COLO829 (cell line): ENCODE results near the gene BTBD10.
A peak's percentile ranks its signal among the peaks of the same experiment; 100 is the strongest.
"Not testable (repeated sequence)": the region's sequence is repeated elsewhere in the genome, so short reads cannot be mapped to it uniquely, and the experiment has no call there.

ENCODE experiments used
- DNase-seq: peaks from one replicate; pipeline ENCODE4 v3.0.0; 2012; ENCODE audit warnings: low spot score

Gene BTBD10

GRCh38 chr11:13440100-13440855 is 22.7 kb downstream of the BTBD10 start:
- peak; percentile 61 for DNase-seq

- DNase-seq: no peak
Measured at GRCh38 chr11:13438291-13438690, 24.7 kb downstream of the BTBD10 start.

GRCh38 chr11:13436836-13437235 is 26.2 kb downstream of the BTBD10 start:
- not testable (repeated sequence) for DNase-seq

- no peak for DNase-seq
Measured at GRCh38 chr11:13434247-13435205, 28.5 kb downstream of the BTBD10 start.

- no peak for DNase-seq
Measured at GRCh38 chr11:13433437-13433836, 29.6 kb downstream of the BTBD10 start.

GRCh38 chr11:13429836-13430235 is 33.2 kb downstream of the BTBD10 start:
- no peak for DNase-seq

GRCh38 chr11:13429288-13429687 is 33.7 kb downstream of the BTBD10 start:
- DNase-seq: no peak

- DNase-seq: no peak
Measured at GRCh38 chr11:13427440-13427839, 35.6 kb downstream of the BTBD10 start.

GRCh38 chr11:13423372-13423771 is 39.6 kb downstream of the BTBD10 start:
- DNase-seq: no peak

- no peak for DNase-seq
Measured at GRCh38 chr11:13421561-13421960, 41.5 kb downstream of the BTBD10 start.

GRCh38 chr11:13415201-13415600 is 47.8 kb downstream of the BTBD10 start:
- no peak for DNase-seq

GRCh38 chr11:13405220-13405619 is 57.8 kb downstream of the BTBD10 start:
- DNase-seq: no peak

- not testable (repeated sequence) for DNase-seq
Measured at GRCh38 chr11:13398335-13398734, 64.7 kb downstream of the BTBD10 start.

GRCh38 chr11:13391217-13391616 is 71.8 kb downstream of the BTBD10 start:
- DNase-seq: no peak

- no peak for DNase-seq
Measured at GRCh38 chr11:13388741-13389140, 74.3 kb downstream of the BTBD10 start.

- DNase-seq: no peak
Measured at GRCh38 chr11:13386567-13386966, 76.5 kb downstream of the BTBD10 start.

- peak; percentile 44 for DNase-seq
Measured at GRCh38 chr11:13384908-13385640, 77.9 kb downstream of the BTBD10 start.

GRCh38 chr11:13382751-13383150 is 80.3 kb downstream of the BTBD10 start:
- no peak for DNase-seq

- DNase-seq: no peak
Measured at GRCh38 chr11:13380731-13381130, 82.3 kb downstream of the BTBD10 start.

GRCh38 chr11:13378316-13378715 is 84.7 kb downstream of the BTBD10 start:
- DNase-seq: no peak

- DNase-seq: no peak
Measured at GRCh38 chr11:13376838-13377237, 86.2 kb downstream of the BTBD10 start.

GRCh38 chr11:13376402-13376801 is 86.6 kb downstream of the BTBD10 start:
- DNase-seq: no peak
